ENCODE measurements around the gene LARP1.
"Not testable (repeated sequence)": the region's sequence is repeated elsewhere in the genome, so short reads cannot be mapped to it uniquely, and the experiment has no call there.

Gene LARP1

GRCh38 chr5:154793599-154794524, 38.7 kb downstream of the LARP1 start:
- no peak for DNase-seq (ENCODE audit: low read depth)

GRCh38 chr5:154794525-154795234, 39.5 kb downstream of the LARP1 start:
- no peak for DNase-seq (ENCODE audit: low read depth)

GRCh38 chr5:154795235-154795596, 40.0 kb downstream of the LARP1 start:
- DNase-seq (ENCODE audit: low read depth): no peak

- DNase-seq (ENCODE audit: low read depth): no peak
These were observed 42.6 kb downstream of the LARP1 start for GRCh38 chr5:154797762-154798161.

GRCh38 chr5:154800582-154800981, 45.4 kb downstream of the LARP1 start:
- no peak for DNase-seq (ENCODE audit: low read depth)

GRCh38 chr5:154801083-154801482, 45.9 kb downstream of the LARP1 start:
- no peak for DNase-seq (ENCODE audit: low read depth)

- DNase-seq (ENCODE audit: low read depth): no peak
These were observed 46.9 kb downstream of the LARP1 start for GRCh38 chr5:154802050-154802449.

- no peak for DNase-seq (ENCODE audit: low read depth)
These were observed 51.0 kb downstream of the LARP1 start for GRCh38 chr5:154806176-154806575.

GRCh38 chr5:154811239-154811638, 56.1 kb downstream of the LARP1 start:
- no peak for DNase-seq (ENCODE audit: low read depth)

GRCh38 chr5:154811653-154812465, 56.7 kb downstream of the LARP1 start:
- DNase-seq (ENCODE audit: low read depth): no peak

GRCh38 chr5:154813158-154813557, 58.0 kb downstream of the LARP1 start:
- DNase-seq (ENCODE audit: low read depth): no peak

GRCh38 chr5:154813736-154814135, 58.6 kb downstream of the LARP1 start:
- DNase-seq (ENCODE audit: low read depth): no peak

- DNase-seq (ENCODE audit: low read depth): no peak
These were observed 59.8 kb downstream of the LARP1 start for GRCh38 chr5:154815025-154815424.

GRCh38 chr5:154815684-154816247, 60.6 kb downstream of the LARP1 start:
- DNase-seq (ENCODE audit: low read depth): no peak

GRCh38 chr5:154816891-154817492, 61.8 kb downstream of the LARP1 start:
- no peak for DNase-seq (ENCODE audit: low read depth)

GRCh38 chr5:154817815-154818214, 62.6 kb downstream of the LARP1 start:
- no peak for DNase-seq (ENCODE audit: low read depth)

GRCh38 chr5:154818471-154819116, 63.4 kb downstream of the LARP1 start:
- DNase-seq (ENCODE audit: low read depth): no peak

GRCh38 chr5:154819546-154819945, 64.4 kb downstream of the LARP1 start:
- no peak for DNase-seq (ENCODE audit: low read depth)

- DNase-seq (ENCODE audit: low read depth): no peak
These were observed 65.2 kb downstream of the LARP1 start for GRCh38 chr5:154820383-154820782.

- DNase-seq (ENCODE audit: low read depth): not testable (repeated sequence)
These were observed 67.7 kb downstream of the LARP1 start for GRCh38 chr5:154822896-154823295.

GRCh38 chr5:154823605-154824004, 68.4 kb downstream of the LARP1 start:
- no peak for DNase-seq (ENCODE audit: low read depth)

Measured in stimulated activated CD8-positive, alpha-beta memory T cell treated with anti-CD3 and anti-CD28 coated beads, Interleukin-15, amount 100 ng/mL, for 24 hours (primary cell).